SK-N-SH (cell line): ENCODE measurements around the gene RAP1GAP. TPM values are rescaled to one million over a fixed set of nuclear protein-coding genes. Genes with fewer than 3 reads are reported as not detected.

Experiments used
- CTCF ChIA-PET: fragments of 300-600, 350-600 bp; formaldehyde crosslinking; extraction: SDS; loops from one replicate; lab custom pipeline; 2021; lab: Yijun Ruan, JAX
- POLR2A ChIA-PET: fragments of 350-600 bp; sonication (Branson Sonifier 250); formaldehyde crosslinking; extraction: SDS; loops from one replicate; lab custom pipeline; 2020; ENCODE audit warnings: antibody characterized with exemption, inconsistent platforms; lab: Yijun Ruan, JAX
- DNase-seq: peaks from one replicate; pipeline ENCODE4 v3.0.0; 2012
- H2AFZ ChIP-seq: fragments of 200-600 bp; sonication (generic); 2 replicates; pipeline ENCODE4 v1.8.1; 2016; ENCODE audit warnings: antibody characterized with exemption, mild to moderate bottlenecking, low read depth
- H3F3A ChIP-seq: fragments of 200-600 bp; sonication (generic); replicated peaks from 2 replicates; pipeline ENCODE3; 2016; ENCODE audit warnings: antibody characterized with exemption, mild to moderate bottlenecking; ENCODE audit not compliant: insufficient read depth
- H3K27ac ChIP-seq, 2 experiments: fragments of 200-500 bp in 1 of 2; fragments of 200-600 bp in 1 of 2; sonication (Bioruptor generic) in 1 of 2; sonication (generic), shearing (Covaris generic) in 1 of 2; 2 replicates each; pipeline versions ENCODE4 v1.5.1 to v1.6.1; 2014 to 2016; ENCODE audit warnings: low read depth in 2 of 2, inconsistent platforms in 1 of 2, low read length in 1 of 2, mild to moderate bottlenecking in 1 of 2, mixed read lengths in 1 of 2
- H3K27me3 ChIP-seq: fragments of 200-600 bp; sonication (generic), shearing (Covaris generic); 2 replicates; pipeline ENCODE4 v1.6.1; 2016; ENCODE audit warnings: mixed run types; ENCODE audit not compliant: insufficient read depth
- H3K36me3 ChIP-seq, 2 experiments: fragments of 200-500 bp in 1 of 2; fragments of 200-600 bp in 1 of 2; sonication (Bioruptor generic) in 1 of 2; sonication (generic) in 1 of 2; replicated peaks in 1 of 2; 2 replicates each; pipeline versions ENCODE3 to v1.5.1; 2014 to 2016; ENCODE audit warnings: low read length in 1 of 2, mild to moderate bottlenecking in 1 of 2; ENCODE audit not compliant: insufficient read depth in 2 of 2, control insufficient read depth in 1 of 2
- H3K4me1 ChIP-seq, 2 experiments: fragments of 200-500 bp in 1 of 2; fragments of 200-600 bp in 1 of 2; sonication (Bioruptor generic) in 1 of 2; sonication (generic), shearing (Covaris generic) in 1 of 2; 2 replicates each; pipeline versions ENCODE4 v1.5.1 to v1.6.1; 2014 to 2016; ENCODE audit warnings: low read depth in 1 of 2, low read length in 1 of 2, mixed run types in 1 of 2; ENCODE audit not compliant: insufficient read depth in 2 of 2, control insufficient read depth in 1 of 2
- H3K4me2 ChIP-seq: fragments of 200-600 bp; sonication (generic), shearing (Covaris generic); 2 replicates; pipeline ENCODE4 v1.6.1; 2017; ENCODE audit warnings: mixed run types
- H3K4me3 ChIP-seq, 2 experiments: fragments of 200-500 bp in 1 of 2; fragments of 200-600 bp in 1 of 2; sonication (Bioruptor generic) in 1 of 2; sonication (generic), shearing (Covaris generic) in 1 of 2; 2 replicates each; pipeline versions ENCODE4 v1.5.1 to v1.8.1; 2014 to 2016; ENCODE audit warnings: low read depth in 2 of 2, inconsistent platforms in 1 of 2, low read length in 1 of 2, mild to moderate bottlenecking in 1 of 2, mixed read lengths in 1 of 2, moderate library complexity in 1 of 2
- H3K79me2 ChIP-seq: fragments of 200-600 bp; sonication (generic); 2 replicates; pipeline ENCODE4 v1.8.1; 2017; ENCODE audit warnings: mild to moderate bottlenecking; ENCODE audit not compliant: insufficient read depth
- H3K9ac ChIP-seq: fragments of 200-600 bp; sonication (generic); 2 replicates; pipeline ENCODE4 v1.6.1; 2017; ENCODE audit warnings: mixed run types
- H3K9me2 ChIP-seq: fragments of 200-600 bp; sonication (generic); 2 replicates; pipeline ENCODE4 v1.6.1; 2017; ENCODE audit warnings: mixed run types
- H3K9me3 ChIP-seq: fragments of 200-600 bp; sonication (generic); 2 replicates; pipeline ENCODE4 v1.6.1; 2017; ENCODE audit warnings: mixed run types, mild to moderate bottlenecking, moderate library complexity
- H4K20me1 ChIP-seq: fragments of 200-600 bp; sonication (generic); 2 replicates; pipeline ENCODE4 v1.6.1; 2017; ENCODE audit warnings: mild to moderate bottlenecking, mixed run types; ENCODE audit not compliant: insufficient read depth
- CHD2 ChIP-seq: fragments of 150-350 bp; IDR thresholded peaks from 2 replicates; pipeline ENCODE4 v1.6.1; 2018; ENCODE audit warnings: low read length; ENCODE audit not compliant: partially characterized antibody
- ELF1 ChIP-seq: IDR thresholded peaks from 2 replicates; pipeline ENCODE4 v1.4.0; 2012
- FOXM1 ChIP-seq: IDR thresholded peaks from 2 replicates; pipeline ENCODE4 v1.4.0; 2012; ENCODE audit warnings: low read depth, mild to moderate bottlenecking
- GATA2 ChIP-seq: sonication (generic); formaldehyde crosslinking; IDR thresholded peaks from 2 replicates; pipeline ENCODE4 v1.5.0; 2020; ENCODE audit warnings: mild to moderate bottlenecking, missing genetic modification reagents
- JUND ChIP-seq: IDR thresholded peaks from 2 replicates; pipeline ENCODE4 v1.4.0; 2012
- MEF2A ChIP-seq: IDR thresholded peaks from 2 replicates; pipeline ENCODE4 v1.4.0; 2012; ENCODE audit warnings: low read depth, borderline replicate concordance
- NRF1 ChIP-seq: IDR thresholded peaks from 2 replicates; pipeline ENCODE4 v1.6.1; 2012; ENCODE audit warnings: low read depth, mild to moderate bottlenecking, low read length
- POLR2AphosphoS5 ChIP-seq: IDR thresholded peaks from 2 replicates; pipeline ENCODE4 v1.6.1; 2012; ENCODE audit warnings: low read depth, low read length
- RFX5 ChIP-seq: IDR thresholded peaks from 2 replicates; pipeline ENCODE4 v1.6.1; 2012; ENCODE audit warnings: mild to moderate bottlenecking, improper control_type of control experiment, low read length
- TCF12 ChIP-seq: IDR thresholded peaks from 2 replicates; pipeline ENCODE4 v1.4.0; 2012
- WGBS: methylation state at CpG from one replicate; pipeline ENCODE4 v1.1.6; 2017; ENCODE audit warnings: low lambda C conversion rate; 5-methylcytosine and 5-hydroxymethylcytosine counted together
- polyA plus RNA-seq, 3 experiments: library from polyadenylated mRNA; depleted of rRNA; stranded (reverse); fragments of >200 nt; gene quantifications; 2 replicates each; pipeline ENCODE4 v1.2.3, GENCODE V29; 2012
- TF ChIP-seq, protein P1 (sequence below): IDR thresholded peaks from 2 replicates; pipeline ENCODE4 v1.6.1; 2012; ENCODE audit warnings: mild to moderate bottlenecking, low read depth, low read length, moderate library complexity
- TF ChIP-seq, protein P2 (sequence below): fragments of 150-350 bp; IDR thresholded peaks from 2 replicates; pipeline ENCODE4 v1.6.1; 2017; ENCODE audit warnings: antibody characterized with exemption, low read length, low read depth, borderline replicate concordance
- TF ChIP-seq, protein P3 (sequence below): fragments of 150-350 bp; IDR thresholded peaks from 2 replicates; pipeline ENCODE4 v1.6.1; 2016; ENCODE audit warnings: mild to moderate bottlenecking, low read depth, low read length
- TF ChIP-seq, protein P4 (sequence below): IDR thresholded peaks from 2 replicates; pipeline ENCODE4 v1.4.0; 2012; ENCODE audit warnings: low read depth

RAP1GAP gene
- polyA plus RNA-seq, 1 of the 3 experiments (the other 2 are of a cell fraction), result 0.99 TPM

DNA sequence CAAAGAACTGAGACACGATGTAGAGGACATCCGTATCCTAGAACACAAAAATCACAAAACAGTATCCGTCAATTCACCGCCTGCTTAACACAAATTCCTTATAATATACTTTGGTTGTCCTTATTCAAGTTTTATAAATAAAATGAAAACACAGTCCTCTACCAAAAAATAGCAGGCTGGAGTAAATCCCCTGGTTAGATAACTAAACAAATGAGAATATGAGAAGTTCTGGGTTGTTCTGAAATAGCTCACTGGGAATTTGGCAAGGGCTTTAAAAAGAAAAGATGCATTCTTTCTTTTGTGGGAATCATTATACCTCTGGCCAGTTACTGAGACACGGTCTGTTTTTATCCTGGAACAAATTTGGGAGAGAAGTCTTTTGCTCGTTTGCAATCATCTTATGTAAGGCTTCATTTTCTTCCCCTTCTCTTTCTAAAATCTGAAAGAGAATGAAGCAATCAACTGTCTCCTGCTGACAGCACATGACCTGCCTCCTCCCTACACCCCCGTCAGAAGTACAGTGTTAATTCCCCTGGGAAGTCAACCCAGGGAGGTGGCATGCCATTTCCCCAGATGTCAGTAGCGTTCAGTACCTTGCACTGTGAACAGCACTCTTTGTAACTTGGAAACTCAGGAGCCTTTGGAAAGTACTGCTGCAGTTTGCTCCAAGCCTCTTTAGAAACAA is 37.1 kb upstream of the RAP1GAP start:
- DNase-seq, result no peak
- WGBS, result 86% methylated on average over 8 of the region's 8 CpGs
- Histone ChIP-seq H4K20me1 (no peaks in the 10 kb centered on the region; the same call in 1 of the 2 replicates), H3K27ac (no peak overlapping the region), H3K9me3 (no peaks in the 10 kb centered on the region), H3K4me2 (no peak overlapping the region), H3K9ac (no peak overlapping the region), H3K36me3 (peaks cover 49 to 72% of the 10 kb centered on the region in 2 experiments), H3K9me2 (no peaks in the 10 kb centered on the region), H3K79me2 (no peaks in the 10 kb centered on the region), H3K27me3 (no peaks in the 10 kb centered on the region), H3K4me1 (no peaks in the 10 kb centered on the region), H3F3A (peaks cover 18% of the 10 kb centered on the region), H3K4me3 (no peak overlapping the region), H2AFZ (no peak overlapping the region)
- no peak for TF ChIP-seq FOXM1
- TF ChIP-seq, protein P1, sequence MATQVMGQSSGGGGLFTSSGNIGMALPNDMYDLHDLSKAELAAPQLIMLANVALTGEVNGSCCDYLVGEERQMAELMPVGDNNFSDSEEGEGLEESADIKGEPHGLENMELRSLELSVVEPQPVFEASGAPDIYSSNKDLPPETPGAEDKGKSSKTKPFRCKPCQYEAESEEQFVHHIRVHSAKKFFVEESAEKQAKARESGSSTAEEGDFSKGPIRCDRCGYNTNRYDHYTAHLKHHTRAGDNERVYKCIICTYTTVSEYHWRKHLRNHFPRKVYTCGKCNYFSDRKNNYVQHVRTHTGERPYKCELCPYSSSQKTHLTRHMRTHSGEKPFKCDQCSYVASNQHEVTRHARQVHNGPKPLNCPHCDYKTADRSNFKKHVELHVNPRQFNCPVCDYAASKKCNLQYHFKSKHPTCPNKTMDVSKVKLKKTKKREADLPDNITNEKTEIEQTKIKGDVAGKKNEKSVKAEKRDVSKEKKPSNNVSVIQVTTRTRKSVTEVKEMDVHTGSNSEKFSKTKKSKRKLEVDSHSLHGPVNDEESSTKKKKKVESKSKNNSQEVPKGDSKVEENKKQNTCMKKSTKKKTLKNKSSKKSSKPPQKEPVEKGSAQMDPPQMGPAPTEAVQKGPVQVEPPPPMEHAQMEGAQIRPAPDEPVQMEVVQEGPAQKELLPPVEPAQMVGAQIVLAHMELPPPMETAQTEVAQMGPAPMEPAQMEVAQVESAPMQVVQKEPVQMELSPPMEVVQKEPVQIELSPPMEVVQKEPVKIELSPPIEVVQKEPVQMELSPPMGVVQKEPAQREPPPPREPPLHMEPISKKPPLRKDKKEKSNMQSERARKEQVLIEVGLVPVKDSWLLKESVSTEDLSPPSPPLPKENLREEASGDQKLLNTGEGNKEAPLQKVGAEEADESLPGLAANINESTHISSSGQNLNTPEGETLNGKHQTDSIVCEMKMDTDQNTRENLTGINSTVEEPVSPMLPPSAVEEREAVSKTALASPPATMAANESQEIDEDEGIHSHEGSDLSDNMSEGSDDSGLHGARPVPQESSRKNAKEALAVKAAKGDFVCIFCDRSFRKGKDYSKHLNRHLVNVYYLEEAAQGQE, result peak; percentile 64; the same call in 1 of the 2 replicates
- TF ChIP-seq, protein P2, sequence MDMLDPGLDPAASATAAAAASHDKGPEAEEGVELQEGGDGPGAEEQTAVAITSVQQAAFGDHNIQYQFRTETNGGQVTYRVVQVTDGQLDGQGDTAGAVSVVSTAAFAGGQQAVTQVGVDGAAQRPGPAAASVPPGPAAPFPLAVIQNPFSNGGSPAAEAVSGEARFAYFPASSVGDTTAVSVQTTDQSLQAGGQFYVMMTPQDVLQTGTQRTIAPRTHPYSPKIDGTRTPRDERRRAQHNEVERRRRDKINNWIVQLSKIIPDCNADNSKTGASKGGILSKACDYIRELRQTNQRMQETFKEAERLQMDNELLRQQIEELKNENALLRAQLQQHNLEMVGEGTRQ, result no peak
- ChIA-PET POLR2A (no interaction called here), CTCF (interaction anchor here (1.0 to 1.5 kb wide), 2 partner anchors 256 to 257 kb away, joined by 3 to 5 read pairs; no protein-coding TSS in a partner anchor)

DNA sequence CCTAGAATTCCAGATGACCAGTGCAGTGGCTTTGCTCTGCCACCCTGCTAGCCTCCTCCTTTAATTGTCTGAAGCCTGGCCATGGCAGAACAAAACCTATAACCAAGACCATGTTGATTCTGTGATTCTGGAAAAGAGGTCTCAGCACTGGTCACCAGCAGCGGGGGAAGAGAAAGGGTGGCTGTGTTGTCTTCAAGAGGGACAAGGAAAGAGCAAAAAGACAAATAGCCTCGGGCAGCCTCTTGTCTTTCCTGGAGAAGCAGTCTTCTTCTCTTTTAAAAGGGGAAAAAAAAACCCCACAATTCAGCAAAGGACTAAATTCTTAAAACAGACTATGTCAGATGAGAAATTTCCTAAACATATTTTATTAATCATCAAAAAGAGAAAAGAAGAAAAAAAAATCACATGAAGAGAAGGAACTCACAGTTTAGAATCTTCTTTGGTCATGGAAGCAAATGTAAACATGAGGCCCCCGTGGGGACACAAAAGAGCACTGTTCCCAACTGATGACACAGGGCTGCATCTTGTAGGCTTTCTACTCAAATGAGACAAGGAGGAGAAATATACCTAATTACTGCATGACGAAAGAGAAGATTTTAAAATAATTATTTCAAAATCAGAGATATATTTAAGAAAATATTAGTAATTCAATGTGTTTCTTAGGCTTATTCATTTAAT is 36.3 kb upstream of the RAP1GAP start:
- H2AFZ ChIP-seq, result no peak overlapping the region
- no peak overlapping the region for H3K4me3 ChIP-seq
- no peaks in the 10 kb centered on the region; the same call in 1 of the 2 replicates for H4K20me1 ChIP-seq
- H3K4me2 ChIP-seq, result no peak overlapping the region
- ChIA-PET CTCF (interaction anchor here (1.0 kb wide), 1 partner anchor 257 kb away, joined by 3 read pairs; no protein-coding TSS in a partner anchor), POLR2A (no interaction called here)
- WGBS, result 92% methylated on average over 4 of the region's 4 CpGs
- no peaks in the 10 kb centered on the region for H3K4me1 ChIP-seq
- no peak for DNase-seq
- H3K9me2 ChIP-seq, result no peaks in the 10 kb centered on the region
- no peaks in the 10 kb centered on the region for H3K9me3 ChIP-seq
- H3F3A ChIP-seq, result peaks cover 18% of the 10 kb centered on the region
- no peaks in the 10 kb centered on the region for H3K79me2 ChIP-seq
- H3K27ac ChIP-seq, result no peak overlapping the region
- H3K9ac ChIP-seq, result no peak overlapping the region
- no peaks in the 10 kb centered on the region for H3K27me3 ChIP-seq
- H3K36me3 ChIP-seq, result peaks cover 50 to 69% of the 10 kb centered on the region in 2 experiments
- no peak for TF ChIP-seq ELF1
- no peak for TF ChIP-seq JUND
- no peak for TF ChIP-seq RFX5
- TF ChIP-seq TCF12, result no peak
- TF ChIP-seq, protein P1, result no peak
- TF ChIP-seq, protein P3, sequence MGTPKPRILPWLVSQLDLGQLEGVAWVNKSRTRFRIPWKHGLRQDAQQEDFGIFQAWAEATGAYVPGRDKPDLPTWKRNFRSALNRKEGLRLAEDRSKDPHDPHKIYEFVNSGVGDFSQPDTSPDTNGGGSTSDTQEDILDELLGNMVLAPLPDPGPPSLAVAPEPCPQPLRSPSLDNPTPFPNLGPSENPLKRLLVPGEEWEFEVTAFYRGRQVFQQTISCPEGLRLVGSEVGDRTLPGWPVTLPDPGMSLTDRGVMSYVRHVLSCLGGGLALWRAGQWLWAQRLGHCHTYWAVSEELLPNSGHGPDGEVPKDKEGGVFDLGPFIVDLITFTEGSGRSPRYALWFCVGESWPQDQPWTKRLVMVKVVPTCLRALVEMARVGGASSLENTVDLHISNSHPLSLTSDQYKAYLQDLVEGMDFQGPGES, result no peak
- TF ChIP-seq MEF2A, result no peak
- no peak for TF ChIP-seq CHD2
- TF ChIP-seq, protein P2, result no peak
- no peak for TF ChIP-seq NRF1
- TF ChIP-seq, protein P4, sequence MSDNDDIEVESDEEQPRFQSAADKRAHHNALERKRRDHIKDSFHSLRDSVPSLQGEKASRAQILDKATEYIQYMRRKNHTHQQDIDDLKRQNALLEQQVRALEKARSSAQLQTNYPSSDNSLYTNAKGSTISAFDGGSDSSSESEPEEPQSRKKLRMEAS, result no peak
- no peak for TF ChIP-seq GATA2 (CRISPR knock-in tag)
- no peak for TF ChIP-seq FOXM1
- TF ChIP-seq POLR2AphosphoS5, result no peak
